GM12891 (cell line): ENCODE results near the gene RGL3.

Source experiments
- POLR2A ChIP-seq: IDR thresholded peaks from 2 replicates; pipeline ENCODE4 v1.6.1; 2011; ENCODE audit warnings: low read depth, low read length, control low read depth
- POLR2AphosphoS5 ChIP-seq: IDR thresholded peaks from 2 replicates; pipeline ENCODE4 v1.6.1; 2011; ENCODE audit warnings: low read depth, low read length, control low read depth
- POU2F2 ChIP-seq: IDR thresholded peaks from 2 replicates; pipeline ENCODE4 v1.6.1; 2011; ENCODE audit warnings: low read depth, mild to moderate bottlenecking, control low read depth, low read length, moderate library complexity
- SPI1 ChIP-seq: IDR thresholded peaks from 2 replicates; pipeline ENCODE4 v1.6.1; 2011; ENCODE audit warnings: low read depth, low read length, control low read depth
- TAF1 ChIP-seq: IDR thresholded peaks from 2 replicates; pipeline ENCODE4 v1.6.1; 2011; ENCODE audit warnings: low read depth, low read length, control low read depth

GRCh38 chr19:11401808-11402543, 17.1 kb downstream of the RGL3 start:
- TF ChIP-seq TAF1 = no peak
- no peak for TF ChIP-seq POLR2A
- TF ChIP-seq POLR2AphosphoS5 = no peak
- no peak for TF ChIP-seq SPI1
- no peak for TF ChIP-seq POU2F2
